Type B pancreatic cell (in vitro differentiated cells): ENCODE data around the gene CEBPG. TPM values are rescaled to one million over a fixed set of nuclear protein-coding genes. Genes with fewer than 3 reads are reported as not detected.

ENCODE experiments used
- DNase-seq: peaks from one replicate; pipeline ENCODE4 v3.0.0; 2021; ENCODE audit warnings: mixed read lengths; ENCODE audit not compliant: unreplicated experiment; ENCODE audit errors: extremely low spot score
- H3K27ac Mint-ChIP-seq: 2 replicates; pipeline ENCODE4 v1.8.0; 2021; ENCODE audit warnings: mild to moderate bottlenecking, mixed read lengths
- H3K27me3 Mint-ChIP-seq: 2 replicates; pipeline ENCODE4 v1.8.0; 2021; ENCODE audit warnings: mixed read lengths
- H3K36me3 Mint-ChIP-seq: 2 replicates; pipeline ENCODE4 v1.8.0; 2021; ENCODE audit warnings: mixed read lengths
- H3K4me1 Mint-ChIP-seq: one replicate; pipeline ENCODE4 v1.8.0; 2021; ENCODE audit warnings: mixed read lengths; ENCODE audit not compliant: unreplicated experiment
- H3K4me3 Mint-ChIP-seq: 2 replicates; pipeline ENCODE4 v1.8.0; 2021; ENCODE audit warnings: mild to moderate bottlenecking, mixed read lengths
- H3K9me3 Mint-ChIP-seq: 2 replicates; pipeline ENCODE4 v1.8.0; 2021; ENCODE audit warnings: mixed read lengths
- total RNA-seq: library from RNA; stranded (reverse); gene quantifications from 2 replicates; pipeline ENCODE4 v1.2.1, GENCODE V29; 2021; ENCODE audit warnings: low replicate concordance
- TF ChIP-seq, protein P1 (sequence below): fragments of 200-600 bp; sonication (generic); conservative IDR thresholded peaks from 2 replicates; pipeline ENCODE4 v1.5.0; 2021; ENCODE audit warnings: antibody characterized with exemption, mild to moderate bottlenecking

The CEBPG gene
- total RNA-seq, 1 donor from 2014 or later: 30.1 TPM

DNA sequence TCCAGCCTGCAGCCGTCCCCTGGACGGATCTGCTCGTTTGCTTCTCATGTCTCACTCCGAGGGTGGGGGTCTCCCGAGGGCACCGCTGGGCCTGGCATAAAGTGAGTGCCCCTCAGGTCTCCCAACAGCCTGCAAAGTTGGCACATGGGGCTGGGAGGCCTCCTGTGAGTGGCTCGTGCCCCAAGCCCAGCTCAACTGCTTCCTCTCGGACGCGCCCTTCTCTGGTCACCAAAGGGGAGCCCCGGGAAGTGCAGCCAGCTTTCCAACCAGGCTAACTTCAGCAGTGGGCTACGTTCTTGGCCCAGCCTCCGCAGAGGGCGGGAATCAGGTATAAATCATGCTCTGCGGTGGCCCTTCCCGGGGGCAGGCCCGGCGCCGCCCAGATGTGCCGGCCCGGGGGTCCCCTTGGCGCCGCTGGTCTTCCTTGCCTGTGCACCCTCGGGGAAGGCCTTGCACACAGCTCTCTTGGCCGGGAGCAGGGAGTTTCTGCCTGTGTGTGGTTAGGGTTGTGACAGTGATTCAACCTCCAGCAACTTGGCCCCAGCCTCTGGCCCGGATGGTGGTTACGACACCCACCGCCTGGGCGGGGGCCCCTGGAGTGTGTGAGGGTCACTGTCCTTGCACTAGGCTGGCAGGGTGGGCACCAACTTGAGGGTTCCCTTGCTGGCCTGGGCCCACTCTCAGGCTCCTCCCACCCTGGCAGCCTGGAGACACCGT, 20.7 kb downstream of the CEBPG start:
- no peaks in the 10 kb centered on the region for H3K9me3 Mint-ChIP-seq
- TF ChIP-seq, protein P1, sequence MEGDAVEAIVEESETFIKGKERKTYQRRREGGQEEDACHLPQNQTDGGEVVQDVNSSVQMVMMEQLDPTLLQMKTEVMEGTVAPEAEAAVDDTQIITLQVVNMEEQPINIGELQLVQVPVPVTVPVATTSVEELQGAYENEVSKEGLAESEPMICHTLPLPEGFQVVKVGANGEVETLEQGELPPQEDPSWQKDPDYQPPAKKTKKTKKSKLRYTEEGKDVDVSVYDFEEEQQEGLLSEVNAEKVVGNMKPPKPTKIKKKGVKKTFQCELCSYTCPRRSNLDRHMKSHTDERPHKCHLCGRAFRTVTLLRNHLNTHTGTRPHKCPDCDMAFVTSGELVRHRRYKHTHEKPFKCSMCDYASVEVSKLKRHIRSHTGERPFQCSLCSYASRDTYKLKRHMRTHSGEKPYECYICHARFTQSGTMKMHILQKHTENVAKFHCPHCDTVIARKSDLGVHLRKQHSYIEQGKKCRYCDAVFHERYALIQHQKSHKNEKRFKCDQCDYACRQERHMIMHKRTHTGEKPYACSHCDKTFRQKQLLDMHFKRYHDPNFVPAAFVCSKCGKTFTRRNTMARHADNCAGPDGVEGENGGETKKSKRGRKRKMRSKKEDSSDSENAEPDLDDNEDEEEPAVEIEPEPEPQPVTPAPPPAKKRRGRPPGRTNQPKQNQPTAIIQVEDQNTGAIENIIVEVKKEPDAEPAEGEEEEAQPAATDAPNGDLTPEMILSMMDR: no peak
- H3K36me3 Mint-ChIP-seq: no peaks in the 10 kb centered on the region
- no peaks in the 10 kb centered on the region for H3K27me3 Mint-ChIP-seq
- H3K4me1 Mint-ChIP-seq: peaks cover 7% of the 10 kb centered on the region
- no peak overlapping the region for H3K4me3 Mint-ChIP-seq
- DNase-seq: no peak
- no peak overlapping the region for H3K27ac Mint-ChIP-seq

DNA sequence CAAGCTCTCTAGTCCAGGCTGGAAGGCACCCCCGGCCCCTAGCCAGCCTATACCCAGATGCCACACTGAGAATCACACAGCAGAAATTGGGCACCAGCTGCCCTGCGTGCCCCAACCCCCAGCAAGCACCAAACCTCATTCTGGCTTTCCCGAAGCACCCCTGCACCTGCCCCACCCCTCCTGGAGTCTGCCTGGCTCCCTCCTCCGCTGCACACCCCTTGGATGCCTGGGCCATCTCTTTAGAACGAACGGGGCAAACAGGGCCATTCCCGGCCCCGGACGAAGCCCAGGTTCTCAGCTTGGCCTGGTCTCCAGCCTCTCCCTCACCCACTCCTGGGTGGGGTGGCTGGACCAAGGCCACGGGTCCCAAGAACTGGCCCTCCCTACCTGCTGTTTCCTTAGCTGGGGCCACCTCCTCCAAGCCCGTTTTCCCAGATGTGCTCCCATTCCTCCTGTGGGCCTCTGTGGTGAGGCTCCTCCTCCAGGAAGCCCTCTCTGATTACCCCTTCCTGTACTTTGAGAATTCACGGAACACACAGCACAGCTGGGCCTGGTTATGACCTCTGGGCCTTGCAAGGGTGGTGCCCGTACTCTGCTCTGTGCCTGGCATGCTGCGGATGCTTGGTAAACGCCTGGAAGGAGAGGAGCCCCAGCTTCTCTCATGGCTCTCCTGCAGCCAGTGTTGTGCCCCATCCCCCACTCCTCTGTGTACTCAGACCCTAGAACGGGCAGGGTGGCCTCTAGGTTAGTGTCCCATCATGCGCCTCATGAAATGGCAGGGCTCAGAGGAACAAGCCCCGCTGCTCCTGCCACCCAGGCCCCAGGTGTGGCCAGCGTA, 21.4 kb downstream of the CEBPG start:
- TF ChIP-seq, protein P1: no peak
- H3K27ac Mint-ChIP-seq: no peak overlapping the region
- no peak overlapping the region for H3K4me3 Mint-ChIP-seq
- H3K9me3 Mint-ChIP-seq: no peaks in the 10 kb centered on the region
- H3K27me3 Mint-ChIP-seq: no peaks in the 10 kb centered on the region
- no peaks in the 10 kb centered on the region for H3K36me3 Mint-ChIP-seq
- peaks cover 7% of the 10 kb centered on the region for H3K4me1 Mint-ChIP-seq
- DNase-seq: no peak

DNA sequence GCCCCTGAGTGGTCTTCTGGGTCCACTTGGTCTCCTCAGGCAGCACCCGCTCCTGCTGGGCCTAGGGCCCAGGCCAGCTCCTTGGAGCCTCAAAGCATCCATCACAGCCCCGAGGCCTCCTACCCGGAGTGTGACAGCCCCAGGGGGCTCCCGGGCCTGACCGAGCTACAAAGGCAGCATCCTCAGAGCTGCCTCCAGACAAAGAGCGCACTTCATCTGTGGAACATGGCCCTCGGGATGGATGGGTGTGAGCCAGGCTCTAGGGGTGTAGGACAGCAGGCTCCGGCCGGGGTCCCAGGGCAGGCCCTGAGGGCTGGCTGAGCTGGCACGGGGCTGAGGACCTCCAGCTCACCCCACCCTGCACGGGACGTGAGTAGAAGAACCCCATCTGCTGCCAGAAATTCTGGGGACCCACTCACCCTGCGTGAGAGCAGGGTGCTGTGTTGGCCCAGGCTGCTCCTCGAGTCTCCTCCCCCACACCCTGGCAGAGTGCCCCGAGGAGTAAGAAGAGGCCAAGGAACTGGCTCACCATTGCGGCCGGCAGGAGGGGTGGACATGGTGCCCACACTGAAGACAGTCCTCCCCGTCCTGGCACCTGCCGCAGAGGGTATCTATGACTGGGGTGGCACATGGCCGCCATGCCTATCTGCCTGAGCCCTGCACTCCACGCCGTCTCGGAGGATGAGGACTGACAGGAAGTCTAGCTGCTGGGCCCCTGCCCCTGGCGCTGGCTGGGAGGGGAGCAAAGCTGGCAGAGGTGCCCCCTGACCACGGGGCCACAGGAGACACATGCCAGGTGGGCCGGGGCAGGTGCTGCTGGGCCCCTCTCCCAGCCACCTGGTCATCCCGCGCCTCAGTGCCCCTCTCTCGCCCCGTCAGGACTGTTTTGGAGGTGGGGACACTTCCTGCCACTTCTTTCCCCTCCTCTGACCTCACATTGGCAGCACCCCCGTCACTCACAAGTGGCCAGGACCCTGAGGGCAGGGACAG, 22.3 kb downstream of the CEBPG start:
- TF ChIP-seq, protein P1: no peak
- no peak overlapping the region for H3K4me3 Mint-ChIP-seq
- H3K36me3 Mint-ChIP-seq: no peaks in the 10 kb centered on the region
- DNase-seq: no peak
- peaks cover 7% of the 10 kb centered on the region for H3K4me1 Mint-ChIP-seq
- H3K9me3 Mint-ChIP-seq: no peaks in the 10 kb centered on the region
- H3K27me3 Mint-ChIP-seq: no peaks in the 10 kb centered on the region
- H3K27ac Mint-ChIP-seq: no peak overlapping the region

DNA sequence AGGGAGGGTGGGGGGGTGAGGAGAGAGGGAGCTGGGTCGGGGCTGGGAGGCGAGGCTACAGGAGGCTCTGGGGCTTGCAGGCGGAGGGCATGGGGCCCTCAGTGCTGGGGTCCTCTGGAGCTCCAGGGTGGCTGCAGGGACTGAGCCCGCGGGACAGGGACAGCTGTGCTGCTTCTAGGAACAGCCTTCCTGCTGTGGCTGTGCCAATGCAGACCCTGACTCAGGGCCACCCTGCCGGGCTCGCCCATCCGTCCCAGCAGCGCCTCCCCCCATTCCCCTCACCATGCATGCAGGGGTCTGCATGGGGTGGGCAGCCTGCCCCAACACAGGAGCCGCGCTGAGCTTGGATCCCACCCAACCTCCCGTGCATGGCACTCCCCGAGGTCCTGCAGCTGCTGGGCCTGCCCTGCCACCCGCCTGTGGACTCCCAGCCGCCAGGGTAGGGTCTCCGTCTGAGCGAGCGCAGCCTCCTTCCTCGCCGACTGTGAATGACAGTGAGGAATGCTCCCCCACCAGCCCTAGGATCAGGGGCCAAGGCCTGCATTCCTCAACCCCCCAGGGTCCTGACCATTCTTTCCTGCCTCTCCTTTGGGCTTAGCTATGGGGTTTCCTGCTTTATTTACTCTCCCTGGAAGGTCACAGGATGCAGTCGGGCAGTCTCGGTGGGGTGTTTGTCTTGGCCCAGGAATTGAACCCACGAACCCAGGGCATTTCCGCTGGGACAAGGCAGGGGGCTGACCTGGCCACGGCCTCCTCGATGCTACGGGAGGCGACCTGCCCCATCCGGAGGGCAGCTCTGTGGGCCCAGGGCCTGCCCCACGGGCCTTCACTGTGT, 23.4 kb downstream of the CEBPG start:
- no peak for DNase-seq
- no peak overlapping the region for H3K4me3 Mint-ChIP-seq
- no peak overlapping the region for H3K27ac Mint-ChIP-seq
- no peaks in the 10 kb centered on the region for H3K9me3 Mint-ChIP-seq
- TF ChIP-seq, protein P1: no peak
- peaks cover 7% of the 10 kb centered on the region for H3K4me1 Mint-ChIP-seq
- no peaks in the 10 kb centered on the region for H3K36me3 Mint-ChIP-seq
- no peaks in the 10 kb centered on the region for H3K27me3 Mint-ChIP-seq
